GM12864 (cell line): Measurements from ENCODE around the gene TLE2.
A peak's percentile ranks its signal among the peaks of the same experiment; 100 is the strongest.
"Not testable (repeated sequence)": the region's sequence is repeated elsewhere in the genome, so short reads cannot be mapped to it uniquely, and the experiment has no call there.

Experiments used
- DNase-seq: peaks from one replicate; pipeline ENCODE4 v3.0.0-alpha.2; 2011; ENCODE audit warnings: low read depth
- H3K4me3 ChIP-seq: 2 replicates; pipeline ENCODE4 v1.5.1; 2011; ENCODE audit warnings: mild to moderate bottlenecking, low read depth, low read length, control low read depth
- CTCF ChIP-seq: IDR thresholded peaks from 2 replicates; pipeline ENCODE4 v1.5.1; 2011; ENCODE audit warnings: low read depth, mild to moderate bottlenecking, moderate library complexity, low read length, control low read depth, inconsistent platforms; ENCODE audit errors: missing control alignments

Gene TLE2

GRCh38 chr19:2969104-2969504 lies 60.0 kb downstream of the TLE2 start:
- no peak for TF ChIP-seq CTCF
- no peak overlapping the region for H3K4me3 ChIP-seq

GRCh38 chr19:2967972-2968371 lies 61.1 kb downstream of the TLE2 start:
- DNase-seq, result no peak
- H3K4me3 ChIP-seq, result no peak overlapping the region
- no peak for TF ChIP-seq CTCF

More at GRCh38 chr19:2969104-2969504, 60.0 kb downstream of the TLE2 start:
- DNase-seq, result no peak

- H3K4me3 ChIP-seq, result no peak overlapping the region
- TF ChIP-seq CTCF, result no peak
- no peak for DNase-seq
Measured at GRCh38 chr19:2964874-2965273, 64.2 kb downstream of the TLE2 start.

- not testable (repeated sequence) for H3K4me3 ChIP-seq, DNase-seq
Measured at GRCh38 chr19:2963631-2964030, 65.4 kb downstream of the TLE2 start.

- H3K4me3 ChIP-seq, result no peak overlapping the region
- no peak for DNase-seq
- no peak for TF ChIP-seq CTCF
Measured at GRCh38 chr19:2963122-2963521, 66.0 kb downstream of the TLE2 start.

GRCh38 chr19:2962018-2962670 lies 66.9 kb downstream of the TLE2 start:
- H3K4me3 ChIP-seq, result no peak overlapping the region
- TF ChIP-seq CTCF, result peak; percentile 70
- peak; percentile 49 for DNase-seq

- DNase-seq, result no peak
- H3K4me3 ChIP-seq, result no peak overlapping the region
- TF ChIP-seq CTCF, result no peak
Measured at GRCh38 chr19:2960120-2960519, 69.0 kb downstream of the TLE2 start.
